GM20000 (cell line): Measurements from ENCODE around the gene PLEKHO2.

Source experiments
- DNase-seq: peaks from one replicate; pipeline ENCODE4 v3.0.0; 2012; ENCODE audit warnings: low spot score
- CTCF ChIP-seq: IDR thresholded peaks from 2 replicates; pipeline ENCODE4 v1.5.1; 2012; ENCODE audit warnings: mild to moderate bottlenecking, control low read depth; ENCODE audit errors: extremely low read depth, missing control alignments

Gene PLEKHO2

GRCh38 chr15:64875641-64876223 lies 34.0 kb downstream of the PLEKHO2 start:
- DNase-seq = no peak
- no peak for TF ChIP-seq CTCF

GRCh38 chr15:64877435-64877834 lies 35.7 kb downstream of the PLEKHO2 start:
- no peak for DNase-seq
- TF ChIP-seq CTCF = no peak

GRCh38 chr15:64878705-64879104 lies 37.0 kb downstream of the PLEKHO2 start:
- no peak for DNase-seq
- no peak for TF ChIP-seq CTCF

- peak; percentile 71 for DNase-seq
These were observed 41.4 kb downstream of the PLEKHO2 start for GRCh38 chr15:64883100-64883581.

GRCh38 chr15:64883997-64884511 lies 42.3 kb downstream of the PLEKHO2 start:
- DNase-seq = peak; percentile 59
- no peak for TF ChIP-seq CTCF

More at GRCh38 chr15:64883100-64883581, 41.4 kb downstream of the PLEKHO2 start:
- TF ChIP-seq CTCF = no peak

- TF ChIP-seq CTCF = no peak
- no peak for DNase-seq
These were observed 43.0 kb downstream of the PLEKHO2 start for GRCh38 chr15:64884679-64885078.

- TF ChIP-seq CTCF = no peak
- DNase-seq = no peak
These were observed 46.6 kb downstream of the PLEKHO2 start for GRCh38 chr15:64888336-64888735.
